NCI-H1048 (cell line): ENCODE results near the gene TACC2.

Source experiments
- DNase-seq: peaks from one replicate; lab custom pipeline; 2025; lab: John Stamatoyannopoulos, UW

Gene TACC2

GRCh38 chr10:122124808-122125207 is 135.8 kb downstream of the TACC2 start:
- DNase-seq = no peak

GRCh38 chr10:122126763-122127659 is 138.0 kb downstream of the TACC2 start:
- DNase-seq = no peak

DNA sequence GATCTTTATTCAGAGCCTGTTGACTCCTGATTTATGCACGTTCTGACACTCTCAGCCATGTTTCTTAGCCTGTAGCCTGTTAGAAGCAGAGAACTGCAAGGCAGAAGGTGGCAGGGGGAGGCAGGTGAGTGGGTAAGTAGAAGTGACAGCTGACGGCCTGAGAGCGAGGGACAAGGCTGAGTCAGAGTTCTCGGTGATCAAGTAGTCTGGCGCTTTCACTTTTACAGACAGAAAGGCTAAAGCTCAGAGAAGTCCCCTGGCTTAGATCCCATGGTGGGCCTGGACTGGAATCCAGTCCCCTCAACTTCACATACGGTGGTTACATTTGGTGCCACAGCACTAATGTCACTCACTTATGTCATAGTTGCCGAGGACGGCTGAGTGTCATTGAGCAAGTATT is 139.0 kb downstream of the TACC2 start:
- no peak for DNase-seq

- DNase-seq = no peak
These were observed 139.4 kb downstream of the TACC2 start for GRCh38 chr10:122128357-122128756.

- no peak for DNase-seq
These were observed 141.6 kb downstream of the TACC2 start for GRCh38 chr10:122130474-122131110.

DNA sequence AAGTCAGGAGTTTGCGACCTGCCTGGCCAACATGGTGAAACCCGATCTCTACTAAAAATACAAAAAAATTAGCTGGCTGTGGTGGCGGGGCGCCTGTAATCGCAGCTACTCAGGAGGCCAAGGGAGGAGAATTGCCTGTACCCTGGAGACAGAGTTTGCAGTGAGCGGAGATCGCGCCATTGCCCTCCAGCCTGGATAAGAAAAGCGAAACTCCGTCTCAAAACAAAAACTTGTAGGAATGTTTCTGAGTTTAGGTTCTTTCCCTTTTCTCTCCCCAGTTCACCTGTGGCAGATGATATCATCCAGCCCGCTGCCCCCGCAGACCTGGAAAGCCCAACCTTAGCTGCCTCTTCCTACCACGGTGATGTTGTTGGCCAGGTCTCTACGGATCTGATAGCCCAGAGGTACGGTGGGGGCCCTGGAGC is 143.4 kb downstream of the TACC2 start:
- no peak for DNase-seq

- DNase-seq = no peak
These were observed 144.1 kb downstream of the TACC2 start for GRCh38 chr10:122132882-122133565.

DNA sequence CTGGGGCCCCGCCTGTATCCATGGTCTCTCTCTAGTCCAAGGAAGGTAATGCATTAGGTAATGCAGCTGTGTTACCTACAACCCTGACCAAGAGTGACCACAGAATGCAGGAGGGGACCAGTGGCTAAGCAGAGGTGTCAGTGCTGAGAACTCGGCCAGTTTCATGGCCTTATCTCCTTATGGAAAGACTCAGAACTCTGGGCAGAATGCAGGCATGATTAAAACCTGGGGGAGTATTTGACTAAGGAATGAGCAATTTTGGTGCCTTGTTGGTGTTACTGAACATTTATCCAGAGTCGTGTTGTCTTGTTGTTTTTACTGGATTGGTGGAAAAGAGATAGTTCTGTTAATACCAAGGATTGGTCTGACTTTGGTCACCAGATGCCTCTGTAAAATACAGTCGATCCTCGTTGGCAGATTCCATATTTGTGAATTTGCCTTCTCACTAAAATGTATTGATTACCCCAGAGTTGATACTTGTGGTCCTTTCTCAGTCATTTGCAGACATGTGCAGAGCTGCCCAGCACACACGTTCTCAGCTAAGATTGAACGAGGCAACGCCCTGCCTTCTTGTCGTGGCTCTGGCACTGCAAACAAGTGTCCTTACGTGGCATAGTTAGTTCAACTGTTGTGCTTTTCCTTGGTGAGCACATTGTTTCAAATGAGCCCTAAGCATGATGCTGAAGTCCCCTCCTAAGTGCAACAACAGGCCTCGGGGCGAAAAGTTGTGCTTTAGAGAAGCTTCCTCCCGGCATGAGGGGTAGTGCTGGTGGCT is 146.5 kb downstream of the TACC2 start:
- DNase-seq = no peak

- no peak for DNase-seq
These were observed 150.1 kb downstream of the TACC2 start for GRCh38 chr10:122138831-122139625.

DNA sequence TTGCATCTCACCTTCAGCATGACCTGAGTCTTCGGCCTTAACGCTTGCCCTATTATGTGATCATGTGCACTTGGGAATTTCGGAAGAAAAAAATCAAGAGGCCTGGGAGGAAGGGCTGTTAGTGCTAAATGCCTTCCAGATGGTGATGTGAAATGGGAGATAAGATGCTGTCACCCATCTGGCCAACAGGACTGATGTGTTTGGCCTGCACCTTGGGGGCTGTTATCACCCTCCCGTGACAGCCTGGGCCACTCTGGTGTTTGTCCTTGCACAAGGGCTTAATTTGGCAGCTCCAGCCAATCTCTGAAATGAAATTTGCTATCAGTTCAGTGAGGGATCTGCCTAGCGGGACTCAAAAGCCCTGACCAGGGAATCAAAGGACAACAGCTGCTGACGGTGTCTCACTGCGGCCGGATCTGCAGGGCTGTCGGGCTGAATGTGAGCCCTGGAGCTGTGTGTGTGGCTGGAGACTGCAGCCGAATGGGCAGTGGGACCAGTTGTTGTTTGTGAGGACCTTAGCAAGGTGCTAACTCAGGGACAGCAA is 150.7 kb downstream of the TACC2 start:
- DNase-seq = no peak

DNA sequence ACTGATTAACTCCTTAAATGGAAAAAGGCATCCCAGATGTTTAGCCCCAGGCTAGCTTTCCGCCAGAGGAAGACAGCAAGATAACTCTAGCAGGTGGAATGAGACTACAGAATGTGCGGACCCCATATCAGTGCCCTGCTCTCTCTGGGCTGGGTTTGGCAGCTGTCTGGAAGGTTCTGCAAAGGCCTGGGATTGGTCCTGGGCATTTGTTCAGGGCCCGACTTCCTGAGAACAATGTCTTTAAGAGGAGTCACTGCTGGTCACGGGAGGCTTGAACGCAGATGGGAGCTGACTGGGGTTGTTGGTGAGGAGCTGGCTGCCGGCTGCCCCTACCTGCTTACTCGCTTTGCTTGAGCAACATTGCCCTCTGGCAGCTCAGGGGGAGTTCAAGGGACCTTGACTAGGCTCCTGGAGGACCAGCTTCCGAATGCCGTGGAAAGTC is 151.5 kb downstream of the TACC2 start:
- DNase-seq = no peak

DNA sequence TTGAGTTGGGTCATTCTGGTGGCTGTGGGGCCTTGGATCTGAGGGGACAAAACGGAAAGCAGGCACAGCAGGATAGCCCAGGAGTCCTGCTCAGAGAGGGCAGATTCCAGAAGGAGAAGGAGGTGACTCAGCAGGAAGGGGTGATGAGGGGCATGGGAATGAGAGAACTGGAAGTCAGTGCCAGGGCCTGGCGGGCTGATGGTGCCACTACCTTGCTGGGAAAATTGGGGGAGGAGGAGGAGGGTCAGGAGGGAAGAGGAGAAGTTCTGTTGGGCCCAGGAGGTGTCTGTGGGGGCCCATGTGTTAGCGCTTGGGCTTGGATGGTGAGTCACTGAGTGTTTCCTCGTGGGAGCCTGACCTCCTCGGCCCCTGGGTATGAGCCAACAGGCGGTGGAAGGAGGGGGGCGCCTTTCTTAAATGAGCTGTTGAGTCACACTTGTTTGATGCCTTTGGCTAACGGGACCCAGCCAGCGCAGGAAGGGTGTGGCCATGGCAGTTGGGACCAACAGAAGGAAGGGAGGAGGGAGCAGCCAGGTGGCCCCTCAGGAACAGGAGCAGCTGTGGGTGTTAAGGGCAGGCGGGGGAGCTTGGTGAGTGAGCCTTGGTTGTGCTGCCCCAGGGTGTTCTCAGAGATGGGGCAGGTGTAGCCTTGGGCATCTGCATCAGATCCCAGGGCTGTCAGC is 152.1 kb downstream of the TACC2 start:
- DNase-seq = no peak

DNA sequence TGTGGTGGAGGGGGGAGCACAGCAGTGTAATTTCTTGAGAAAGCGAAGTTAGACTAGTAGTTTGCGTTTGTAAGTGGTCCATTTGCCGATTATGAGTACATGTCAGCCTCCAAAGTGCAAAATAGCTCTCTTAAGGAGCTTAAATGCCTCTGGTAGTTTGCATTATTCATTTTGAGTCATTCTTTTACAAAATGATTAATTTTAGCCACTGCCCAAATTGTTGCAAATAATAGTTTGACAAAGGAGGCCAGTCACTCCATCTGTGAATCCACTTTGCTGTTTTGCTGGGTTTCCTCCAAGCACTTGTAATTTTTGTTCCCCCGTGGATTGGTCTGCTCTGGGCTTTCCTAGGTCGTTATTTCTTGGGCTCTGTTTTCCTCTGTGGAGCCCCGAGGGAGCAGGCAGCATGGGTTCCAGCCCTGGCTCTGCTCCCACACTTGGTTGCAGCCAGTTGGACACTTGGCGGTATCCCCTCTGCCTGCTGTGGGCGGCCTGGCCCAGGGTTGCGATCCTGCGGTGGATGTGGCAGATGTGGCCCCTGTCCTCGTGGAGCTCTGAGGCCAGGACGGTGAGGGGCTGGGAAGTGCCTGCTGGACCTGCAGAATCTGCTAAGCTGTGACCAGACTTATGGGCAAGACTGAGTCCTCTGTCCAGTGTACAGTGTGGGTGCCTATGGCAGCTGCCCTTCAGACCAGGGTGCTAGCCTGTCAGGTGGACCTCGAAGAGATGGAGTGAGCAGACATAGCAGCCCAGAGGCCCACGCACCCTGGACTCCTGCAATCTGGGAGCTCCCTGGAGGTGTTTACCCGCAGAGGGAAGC is 153.1 kb downstream of the TACC2 start:
- DNase-seq = no peak

DNA sequence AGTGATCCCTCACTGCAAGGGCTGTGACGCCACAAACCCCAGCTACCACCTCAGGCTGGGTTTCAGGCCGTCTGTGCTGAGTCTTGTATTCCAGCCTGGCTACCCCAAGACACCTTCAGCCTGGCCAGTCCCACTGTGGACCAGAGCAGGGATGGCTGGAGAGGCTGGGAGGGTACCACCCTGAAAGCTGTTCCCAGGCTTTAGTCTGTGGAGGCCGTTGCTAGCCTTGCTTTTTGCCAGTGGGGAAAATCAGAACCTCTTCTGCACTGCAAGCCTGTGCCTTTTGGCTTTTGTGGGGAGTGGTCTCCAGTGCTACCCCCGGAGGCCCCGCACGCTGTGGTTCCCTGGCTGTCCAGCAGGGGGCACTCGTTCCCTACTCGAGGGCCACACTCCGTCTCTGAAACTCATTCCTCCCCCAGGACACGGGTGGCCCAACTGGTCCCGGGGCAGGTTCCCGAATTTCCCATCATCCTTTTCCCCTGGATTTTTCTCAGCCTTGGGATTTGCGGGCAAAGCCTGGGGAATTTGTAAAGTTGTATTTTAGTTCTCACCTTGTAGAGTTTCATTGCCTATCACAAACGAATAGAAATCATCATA is 153.8 kb downstream of the TACC2 start:
- no peak for DNase-seq

DNA sequence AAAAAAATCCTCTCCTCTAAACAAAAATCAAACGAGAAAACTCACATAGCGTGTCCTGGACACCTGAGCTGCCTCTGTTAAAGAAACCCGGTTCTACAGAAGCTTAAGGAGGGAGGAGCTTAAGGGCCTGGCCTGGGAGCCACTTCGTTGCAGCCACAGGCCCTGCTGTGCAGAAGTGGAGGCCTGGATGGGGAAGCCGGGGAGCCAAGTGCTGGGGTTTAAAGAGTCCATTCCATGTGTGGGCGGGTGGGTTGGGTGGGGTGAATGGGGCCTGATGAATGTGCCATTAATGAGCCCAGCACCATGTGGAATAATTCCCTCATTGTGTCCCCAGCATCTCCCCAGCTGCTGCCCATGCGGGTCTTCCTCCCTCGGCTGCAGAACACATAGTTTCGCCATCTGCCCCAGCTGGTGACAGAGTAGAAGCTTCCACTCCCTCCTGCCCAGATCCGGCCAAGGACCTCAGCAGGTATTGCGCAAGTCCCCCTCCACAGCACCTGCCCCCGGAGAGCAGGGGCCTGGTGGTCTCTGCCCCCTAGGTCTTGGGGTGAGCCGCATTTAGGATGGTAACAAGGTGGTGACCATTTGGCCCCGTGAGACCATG is 154.4 kb downstream of the TACC2 start:
- DNase-seq = no peak

DNA sequence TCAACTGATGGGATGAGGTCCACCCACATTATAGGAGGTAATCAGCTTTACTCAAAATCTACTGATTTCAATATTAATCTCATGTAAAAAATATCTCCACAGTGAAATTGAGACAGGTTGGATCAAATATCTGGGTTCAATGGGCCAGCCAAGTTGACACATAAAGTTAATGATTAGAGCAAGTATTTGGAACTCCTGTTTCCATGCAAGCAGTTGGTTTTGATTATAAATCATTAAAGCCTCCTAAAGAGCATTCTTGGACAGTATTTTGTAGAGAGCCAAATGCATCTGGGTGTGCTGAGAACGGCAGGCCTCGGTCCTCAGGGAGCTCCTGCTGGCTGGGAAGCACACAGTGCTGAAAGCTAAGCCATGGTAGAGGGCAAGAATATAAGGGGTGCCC is 155.2 kb downstream of the TACC2 start:
- no peak for DNase-seq

GRCh38 chr10:122145113-122145512 is 156.2 kb downstream of the TACC2 start:
- no peak for DNase-seq

- no peak for DNase-seq
These were observed 158.7 kb downstream of the TACC2 start for GRCh38 chr10:122147663-122148062.
